A204.1 (cell line): ENCODE data around the gene CLBA1.

Experiments
- FAIRE-seq: peaks from 2 replicates; lab custom pipeline; 2012; peaks lifted over from hg19 to GRCh38; lab: Jason Lieb, UNC

CLBA1 gene

GRCh38 chr14:104968541-104969401, 16.8 kb upstream of the CLBA1 start:
- FAIRE-seq, result no peak

GRCh38 chr14:104969741-104970230, 15.8 kb upstream of the CLBA1 start:
- no peak for FAIRE-seq

- no peak for FAIRE-seq
Observed at GRCh38 chr14:104970231-104971068, 15.1 kb upstream of the CLBA1 start.

GRCh38 chr14:104971447-104972240, 13.9 kb upstream of the CLBA1 start:
- no peak for FAIRE-seq

GRCh38 chr14:104972301-104973134, 13.1 kb upstream of the CLBA1 start:
- FAIRE-seq, result no peak

GRCh38 chr14:104973135-104973384, 12.5 kb upstream of the CLBA1 start:
- no peak for FAIRE-seq

GRCh38 chr14:104973385-104974145, 12.0 kb upstream of the CLBA1 start:
- FAIRE-seq, result no peak

GRCh38 chr14:104974146-104974541, 11.4 kb upstream of the CLBA1 start:
- FAIRE-seq, result no peak

GRCh38 chr14:104974665-104975390, 10.8 kb upstream of the CLBA1 start:
- no peak for FAIRE-seq

GRCh38 chr14:104975481-104976197, 9.9 kb upstream of the CLBA1 start:
- FAIRE-seq, result no peak

GRCh38 chr14:104976198-104977007, 9.2 kb upstream of the CLBA1 start:
- FAIRE-seq, result no peak

GRCh38 chr14:104977008-104977680, 8.4 kb upstream of the CLBA1 start:
- FAIRE-seq, result no peak

- FAIRE-seq, result no peak
Observed at GRCh38 chr14:104977681-104978653, 7.6 kb upstream of the CLBA1 start, which contains the start of gene AHNAK2. Gene AHNAK2 (minus strand): TSS chr14:104978374. CDS start chr14:104978237, 137 bp downstream.

- FAIRE-seq, result no peak
Observed at GRCh38 chr14:104978746-104979691, 6.6 kb upstream of the CLBA1 start.

GRCh38 chr14:104979758-104980610, 5.6 kb upstream of the CLBA1 start:
- no peak for FAIRE-seq
